Uterus (tissue), 2 donors: ENCODE measurements around the gene CFAP74.

ENCODE experiments used
- POLR2A ChIP-seq, 2 donors: fragments of 450-650 bp; IDR thresholded peaks; one replicate each; pipeline ENCODE4 v1.6.1; 2016; ENCODE audit warnings: antibody characterized with exemption in 2 of 2, mild to moderate bottlenecking in 1 of 2, moderate library complexity in 1 of 2
- TF ChIP-seq, protein P1 (sequence below), 4 experiments: fragments of 200-600 bp in 2 of 4; fragments of 450-650 bp in 2 of 4; sonication (generic) in 2 of 4; IDR thresholded peaks; one replicate each; pipeline ENCODE4 v1.5.1; 2016 to 2019; ENCODE audit warnings: antibody characterized with exemption in 4 of 4, mild to moderate bottlenecking in 2 of 4, moderate library complexity in 1 of 4

DNA sequence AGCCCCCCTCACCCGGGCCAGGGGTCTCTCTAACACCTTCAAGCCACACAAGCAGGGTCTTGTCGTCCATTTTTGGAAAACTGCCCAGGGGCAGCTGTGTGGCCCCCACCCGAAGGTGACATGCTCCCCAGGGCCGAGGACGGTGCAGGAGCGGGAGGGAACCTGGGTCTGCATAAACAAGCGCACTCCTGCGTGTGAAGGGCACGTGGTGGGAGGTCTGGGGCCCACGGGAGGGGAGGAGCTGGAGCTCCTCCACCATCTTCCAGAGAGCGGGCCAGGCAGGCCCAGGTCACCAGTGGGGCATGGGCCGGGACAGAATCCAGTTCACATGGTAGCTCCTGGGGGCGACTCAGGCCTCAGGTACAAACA, 16.5 kb downstream of the CFAP74 start:
- TF ChIP-seq, protein P1, sequence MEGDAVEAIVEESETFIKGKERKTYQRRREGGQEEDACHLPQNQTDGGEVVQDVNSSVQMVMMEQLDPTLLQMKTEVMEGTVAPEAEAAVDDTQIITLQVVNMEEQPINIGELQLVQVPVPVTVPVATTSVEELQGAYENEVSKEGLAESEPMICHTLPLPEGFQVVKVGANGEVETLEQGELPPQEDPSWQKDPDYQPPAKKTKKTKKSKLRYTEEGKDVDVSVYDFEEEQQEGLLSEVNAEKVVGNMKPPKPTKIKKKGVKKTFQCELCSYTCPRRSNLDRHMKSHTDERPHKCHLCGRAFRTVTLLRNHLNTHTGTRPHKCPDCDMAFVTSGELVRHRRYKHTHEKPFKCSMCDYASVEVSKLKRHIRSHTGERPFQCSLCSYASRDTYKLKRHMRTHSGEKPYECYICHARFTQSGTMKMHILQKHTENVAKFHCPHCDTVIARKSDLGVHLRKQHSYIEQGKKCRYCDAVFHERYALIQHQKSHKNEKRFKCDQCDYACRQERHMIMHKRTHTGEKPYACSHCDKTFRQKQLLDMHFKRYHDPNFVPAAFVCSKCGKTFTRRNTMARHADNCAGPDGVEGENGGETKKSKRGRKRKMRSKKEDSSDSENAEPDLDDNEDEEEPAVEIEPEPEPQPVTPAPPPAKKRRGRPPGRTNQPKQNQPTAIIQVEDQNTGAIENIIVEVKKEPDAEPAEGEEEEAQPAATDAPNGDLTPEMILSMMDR (IDR thresholded peaks at IDR 0.05), result no peak
- no peak for TF ChIP-seq POLR2A (IDR thresholded peaks at IDR 0.05)
